Transverse colon (tissue), 4 donors: ENCODE results near the gene TSPAN17. TPM values are rescaled to one million over a fixed set of nuclear protein-coding genes. Genes with fewer than 3 reads are reported as not detected.

Experiments used
- DNase-seq: peaks from one replicate; pipeline ENCODE4 v3.0.0-alpha.2; 2019
- H3K27ac ChIP-seq, 4 donors: fragments of 200-600 bp; sonication (generic); 2 replicates each; pipeline ENCODE4 v1.5.1; 2016 to 2018; ENCODE audit warnings: inconsistent platforms in 4 of 4
- H3K27me3 ChIP-seq: fragments of 200-600 bp; sonication (generic); 2 replicates; pipeline ENCODE4 v1.5.1; 2017; ENCODE audit warnings: inconsistent platforms
- H3K36me3 ChIP-seq, 4 donors: fragments of 200-600 bp; sonication (generic); 2 replicates each; pipeline ENCODE4 v1.5.1; 2017 to 2019; ENCODE audit warnings: inconsistent platforms in 4 of 4
- H3K4me1 ChIP-seq, 4 donors: fragments of 200-600 bp; sonication (generic); 2 replicates each; pipeline ENCODE4 v1.5.1; 2017 to 2020; ENCODE audit warnings: inconsistent platforms in 4 of 4
- H3K4me3 ChIP-seq, 4 donors: fragments of 200-600 bp; sonication (generic); 1 replicate in 1 of 4; 2 replicates in 3 of 4; pipeline versions ENCODE4 v1.5.1 to v1.6.1; 2017 to 2019; ENCODE audit warnings: inconsistent platforms in 4 of 4
- H3K9me3 ChIP-seq, 2 donors: fragments of 200-600 bp; sonication (generic); 2 replicates each; pipeline ENCODE4 v1.5.1; 2017 to 2019; ENCODE audit warnings: inconsistent platforms in 2 of 2
- EP300 ChIP-seq: sonication (generic); formaldehyde crosslinking; IDR thresholded peaks from one replicate; pipeline ENCODE4 v1.6.1; 2017; ENCODE audit warnings: antibody characterized with exemption, low read depth
- POLR2A ChIP-seq: fragments of 450-650 bp; IDR thresholded peaks from one replicate; pipeline ENCODE4 v1.6.1; 2016; ENCODE audit warnings: antibody characterized with exemption, mild to moderate bottlenecking, moderate library complexity
- POLR2AphosphoS5 ChIP-seq, 3 donors: sonication (generic); formaldehyde crosslinking; IDR thresholded peaks; one replicate each; pipeline ENCODE4 v1.6.1; 2016; ENCODE audit warnings: antibody characterized with exemption in 3 of 3
- WGBS, 2 donors: methylation state at CpG; one replicate each; pipeline ENCODE4 v1.1.5; 2018; ENCODE audit warnings: low coverage in 1 of 2; 5-methylcytosine and 5-hydroxymethylcytosine counted together
- in situ Hi-C, 4 donors: fragments of 200-750 bp; cut with MboI; loops; one replicate each; pipeline versions ENCODE4 v1.15.0 to v1.15.1; 2017; ENCODE audit warnings: low sequenced_read_pairs in 3 of 4, low pct_ligation_motif_present in 1 of 4, low pct_unique_long_range_greater_than_20kb in 1 of 4
- intact Hi-C: fragments of 100-400 bp; cut with DNase I; formaldehyde crosslinking; loops from one replicate; pipeline ENCODE4 v1.15.1; 2023; ENCODE audit warnings: low total_unique reads
- total RNA-seq, 4 donors: library from RNA; depleted of rRNA; stranded (reverse); fragments of >200 nt; gene quantifications; one replicate each; pipeline ENCODE4 v1.1.0, GENCODE V29; 2016
- TF ChIP-seq, protein P1 (sequence below), 5 experiments: fragments of 200-600 bp in 3 of 5; fragments of 450-650 bp in 2 of 5; sonication (generic) in 3 of 5; IDR thresholded peaks; 1 replicate in 2 of 5; 2 replicates in 3 of 5; pipeline ENCODE4 v1.5.1; 2016 to 2017; ENCODE audit warnings: antibody characterized with exemption in 5 of 5, inconsistent platforms in 3 of 5, mild to moderate bottlenecking in 2 of 5, moderate library complexity in 1 of 5

Gene TSPAN17
- total RNA-seq, 4 donors from 2014 or later = 27.2 to 227 (median 36.1) TPM

DNA sequence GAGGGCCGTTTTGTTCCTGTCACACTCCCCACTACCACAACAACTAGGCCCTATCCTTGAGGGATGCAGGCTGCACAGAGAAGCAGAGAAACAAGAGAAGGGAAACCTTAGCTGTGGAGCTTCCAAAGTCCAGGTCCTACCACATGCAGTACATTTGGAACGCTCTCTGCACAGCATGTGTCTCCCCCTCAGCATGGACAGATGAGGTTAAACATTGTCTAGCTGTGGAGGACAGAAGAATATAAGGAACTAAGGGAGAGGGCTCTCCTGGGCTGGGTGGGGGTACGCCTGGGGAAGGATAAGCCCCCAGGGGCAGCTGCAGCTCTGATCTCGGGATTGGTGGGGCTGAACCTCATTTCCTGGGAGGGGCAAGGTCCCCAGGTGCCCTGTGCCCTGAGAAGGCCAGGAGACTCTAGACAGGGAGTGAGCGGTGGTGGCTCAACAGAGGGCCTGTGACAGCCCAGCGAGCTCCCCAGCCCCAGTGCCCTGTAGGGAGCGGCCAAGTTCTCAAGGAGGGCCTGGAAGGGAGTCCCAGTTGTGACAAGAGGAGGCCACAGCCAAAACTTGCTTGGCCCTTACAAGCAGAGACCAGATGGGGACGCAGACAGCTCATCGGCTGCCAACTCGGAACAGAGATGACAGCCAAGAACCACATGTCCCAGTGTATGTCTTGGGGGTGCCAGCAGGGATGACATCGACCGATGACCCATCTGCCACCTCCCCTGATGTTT, 30.1 kb downstream of the TSPAN17 start:
- peaks cover 46% of the 10 kb centered on the region for H3K27me3 ChIP-seq
- TF ChIP-seq POLR2A = no peak
- TF ChIP-seq, protein P1, sequence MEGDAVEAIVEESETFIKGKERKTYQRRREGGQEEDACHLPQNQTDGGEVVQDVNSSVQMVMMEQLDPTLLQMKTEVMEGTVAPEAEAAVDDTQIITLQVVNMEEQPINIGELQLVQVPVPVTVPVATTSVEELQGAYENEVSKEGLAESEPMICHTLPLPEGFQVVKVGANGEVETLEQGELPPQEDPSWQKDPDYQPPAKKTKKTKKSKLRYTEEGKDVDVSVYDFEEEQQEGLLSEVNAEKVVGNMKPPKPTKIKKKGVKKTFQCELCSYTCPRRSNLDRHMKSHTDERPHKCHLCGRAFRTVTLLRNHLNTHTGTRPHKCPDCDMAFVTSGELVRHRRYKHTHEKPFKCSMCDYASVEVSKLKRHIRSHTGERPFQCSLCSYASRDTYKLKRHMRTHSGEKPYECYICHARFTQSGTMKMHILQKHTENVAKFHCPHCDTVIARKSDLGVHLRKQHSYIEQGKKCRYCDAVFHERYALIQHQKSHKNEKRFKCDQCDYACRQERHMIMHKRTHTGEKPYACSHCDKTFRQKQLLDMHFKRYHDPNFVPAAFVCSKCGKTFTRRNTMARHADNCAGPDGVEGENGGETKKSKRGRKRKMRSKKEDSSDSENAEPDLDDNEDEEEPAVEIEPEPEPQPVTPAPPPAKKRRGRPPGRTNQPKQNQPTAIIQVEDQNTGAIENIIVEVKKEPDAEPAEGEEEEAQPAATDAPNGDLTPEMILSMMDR (IDR thresholded peaks at IDR 0.05) = no peak
- no peak for TF ChIP-seq POLR2AphosphoS5 (IDR thresholded peaks at IDR 0.05)
- TF ChIP-seq EP300 = no peak
- peaks cover 0 to 5% (median 0%) of the 10 kb centered on the region in 4 donors for H3K4me1 ChIP-seq
- in situ Hi-C loops = no loop called here
- H3K9me3 ChIP-seq = no peaks in the 10 kb centered on the region
- no peak overlapping the region for H3K27ac ChIP-seq
- H3K36me3 ChIP-seq = no peaks in the 10 kb centered on the region
- no peak for DNase-seq
- H3K4me3 ChIP-seq = no peak overlapping the region
- intact Hi-C loops = no loop called here
- 80 to 82% methylated on average over 1 to 10 of the region's 12 CpGs for WGBS, 2 donors

DNA sequence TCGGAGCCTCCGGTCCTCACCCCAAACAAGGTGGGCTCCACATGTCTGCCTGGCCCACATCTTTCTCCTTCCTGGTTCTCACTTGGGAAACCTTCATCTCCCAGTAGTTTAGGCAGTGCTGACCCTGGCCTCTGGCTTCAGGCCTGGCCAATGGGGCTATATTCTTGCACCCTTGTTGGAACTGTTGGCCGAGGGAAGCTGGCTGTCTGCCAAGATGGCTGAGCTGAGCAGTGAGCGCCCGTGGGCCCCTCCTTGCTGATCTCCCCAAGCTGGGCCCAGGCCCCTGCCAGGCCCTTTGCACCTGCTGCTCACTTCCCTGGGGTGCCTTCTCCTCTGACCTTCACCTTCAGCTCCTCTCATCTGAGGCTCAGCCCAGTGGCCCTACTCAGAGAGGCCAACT, 31.3 kb downstream of the TSPAN17 start:
- Histone ChIP-seq H3K9me3 (no peaks in the 10 kb centered on the region), H3K27me3 (peaks cover 54% of the 10 kb centered on the region), H3K4me1 (peaks cover 0 to 5% (median 0%) of the 10 kb centered on the region in 4 donors), H3K27ac (no peak overlapping the region), H3K4me3 (no peak overlapping the region), H3K36me3 (no peaks in the 10 kb centered on the region)
- in situ Hi-C loops (no loop called here), intact Hi-C loops (no loop called here)
- TF ChIP-seq POLR2A = no peak
- TF ChIP-seq POLR2AphosphoS5 (IDR thresholded peaks at IDR 0.05) = no peak
- TF ChIP-seq, protein P1 (IDR thresholded peaks at IDR 0.05) = no peak
- no peak for TF ChIP-seq EP300
- DNase-seq = no peak
- WGBS, 2 donors = 81% methylated on average over 5 of the region's 5 CpGs; no CpG with 5 or more reads in 1 of the 2 donors

DNA sequence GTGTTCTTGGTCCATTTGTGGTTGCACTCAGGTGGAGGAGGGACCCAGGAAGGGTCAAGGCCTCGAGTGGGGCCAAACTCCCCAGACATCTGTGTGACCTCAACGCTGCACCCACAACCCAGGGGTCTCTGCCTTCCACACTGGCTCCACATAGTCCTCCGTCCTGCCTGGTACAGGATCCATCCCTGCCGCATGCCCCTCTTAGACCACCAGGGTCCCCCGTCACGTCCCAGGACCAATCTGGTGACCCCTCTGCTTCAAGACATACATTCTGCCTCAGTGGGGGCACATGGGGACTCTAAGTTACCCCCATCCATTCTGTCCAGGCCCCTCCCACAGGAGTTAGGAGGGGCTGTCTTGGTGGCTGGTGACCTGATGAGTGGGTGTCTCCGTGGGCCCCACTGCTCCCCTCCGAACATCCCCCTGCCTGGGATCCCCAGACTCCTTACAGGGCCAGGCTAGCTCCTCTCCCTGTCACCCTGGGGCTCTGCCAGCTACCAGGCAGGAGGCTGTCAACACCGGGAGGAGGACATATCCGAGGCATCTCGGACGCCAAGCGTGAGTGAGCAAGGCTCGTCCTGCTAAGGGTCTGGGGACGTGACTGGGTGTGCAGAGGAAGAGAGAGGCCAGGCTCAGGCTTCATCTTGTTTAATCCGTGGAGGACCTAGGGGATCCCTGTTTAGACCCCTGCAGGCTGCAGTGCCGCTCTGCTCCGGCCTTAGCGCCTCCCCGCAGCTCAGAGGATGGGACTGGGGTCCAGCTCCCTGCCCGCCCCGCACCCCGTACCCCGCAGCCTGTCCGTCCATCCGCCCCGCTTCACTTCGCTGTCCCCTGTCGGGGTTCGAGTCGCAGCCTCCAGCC, 32.3 kb downstream of the TSPAN17 start:
- no peak overlapping the region for H3K4me3 ChIP-seq
- in situ Hi-C loops = no loop called here
- DNase-seq = no peak
- TF ChIP-seq POLR2A (no peak), EP300 (no peak), POLR2AphosphoS5 (IDR thresholded peaks at IDR 0.05) (no peak)
- TF ChIP-seq, protein P1 (IDR thresholded peaks at IDR 0.05) = no peak
- intact Hi-C loops = no loop called here
- WGBS, 2 donors = 48 to 81% methylated on average over 4 to 24 of the region's 31 CpGs
- H3K27me3 ChIP-seq = peaks cover 58% of the 10 kb centered on the region
- H3K9me3 ChIP-seq = no peaks in the 10 kb centered on the region
- H3K4me1 ChIP-seq = peaks cover 0 to 5% (median 0%) of the 10 kb centered on the region in 4 donors
- no peaks in the 10 kb centered on the region for H3K36me3 ChIP-seq
- H3K27ac ChIP-seq = no peak overlapping the region

DNA sequence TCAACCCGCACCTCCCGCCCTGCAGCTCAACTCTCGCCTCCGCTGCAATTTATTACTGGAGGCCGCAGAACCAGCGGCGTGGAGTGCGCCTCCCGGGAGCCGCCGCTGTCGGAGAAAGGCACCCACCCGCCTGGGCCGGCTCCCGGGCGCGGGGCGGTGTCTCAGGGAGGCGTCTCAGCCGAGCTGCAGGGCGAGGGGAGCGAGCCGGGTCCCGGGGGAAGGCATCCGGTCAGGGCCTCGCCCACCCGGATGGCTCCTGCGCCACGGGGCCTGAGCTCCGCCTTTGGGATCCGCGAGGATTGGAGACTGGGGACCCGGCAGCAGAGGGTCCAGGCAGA, 32.9 kb downstream of the TSPAN17 start:
- peaks cover 60% of the 10 kb centered on the region for H3K27me3 ChIP-seq
- no peaks in the 10 kb centered on the region for H3K9me3 ChIP-seq
- H3K4me3 ChIP-seq = no peak overlapping the region
- no peak for DNase-seq
- H3K36me3 ChIP-seq = no peaks in the 10 kb centered on the region
- TF ChIP-seq, protein P1 (IDR thresholded peaks at IDR 0.05) = no peak
- no peak for TF ChIP-seq POLR2A
- TF ChIP-seq POLR2AphosphoS5 (IDR thresholded peaks at IDR 0.05) = no peak
- no peak for TF ChIP-seq EP300
- in situ Hi-C loops = no loop called here
- peaks cover 0 to 5% (median 0%) of the 10 kb centered on the region in 4 donors for H3K4me1 ChIP-seq
- WGBS, 2 donors = 12% methylated on average over 27 of the region's 33 CpGs; no CpG with 5 or more reads in 1 of the 2 donors
- H3K27ac ChIP-seq = no peak overlapping the region
- intact Hi-C loops = no loop called here
